Glutamatergic neuron (in vitro differentiated cells): ENCODE measurements around the gene ARHGEF38. TPM values are rescaled to one million over a fixed set of nuclear protein-coding genes. Genes with fewer than 3 reads are reported as not detected.

Experiments
- DNase-seq: peaks from one replicate; pipeline ENCODE4 v3.0.0; 2022
- H3K27ac Mint-ChIP-seq: one replicate; pipeline ENCODE4 v1.8.0; 2020; ENCODE audit warnings: mild to moderate bottlenecking, mixed read lengths, inconsistent platforms; ENCODE audit not compliant: unreplicated experiment
- H3K27me3 Mint-ChIP-seq: one replicate; pipeline ENCODE4 v1.8.0; 2020; ENCODE audit warnings: mild to moderate bottlenecking, moderate library complexity, mixed read lengths, inconsistent platforms; ENCODE audit not compliant: unreplicated experiment
- H3K36me3 Mint-ChIP-seq: one replicate; pipeline ENCODE4 v1.8.0; 2020; ENCODE audit warnings: mild to moderate bottlenecking, mixed read lengths, inconsistent platforms; ENCODE audit not compliant: unreplicated experiment
- H3K4me1 Mint-ChIP-seq: one replicate; pipeline ENCODE4 v1.8.0; 2020; ENCODE audit warnings: mild to moderate bottlenecking, low read depth, mixed read lengths, inconsistent platforms; ENCODE audit not compliant: unreplicated experiment
- H3K4me3 Mint-ChIP-seq: one replicate; pipeline ENCODE4 v1.8.0; 2020; ENCODE audit warnings: mild to moderate bottlenecking, mixed read lengths, inconsistent platforms; ENCODE audit not compliant: unreplicated experiment
- H3K9me3 Mint-ChIP-seq: one replicate; pipeline ENCODE4 v1.8.0; 2020; ENCODE audit warnings: mild to moderate bottlenecking, moderate library complexity, mixed read lengths, inconsistent platforms; ENCODE audit not compliant: unreplicated experiment
- CTCF ChIP-seq: fragments of 200-600 bp; sonication (generic); IDR thresholded peaks from one replicate; pipeline ENCODE4 v1.5.0; 2021; ENCODE audit not compliant: partially characterized antibody, unreplicated experiment
- total RNA-seq: library from RNA; stranded (reverse); fragmentation: NEBNext Ultra II Directional; extraction: Animal tissue kit (Norgen Biotek cat#: 25700); gene quantifications from one replicate; pipeline ENCODE4 v1.2.1, GENCODE V29; 2021; ENCODE audit not compliant: unreplicated experiment

Gene ARHGEF38
- total RNA-seq, 1 donor from 2014 or later: not detected

DNA sequence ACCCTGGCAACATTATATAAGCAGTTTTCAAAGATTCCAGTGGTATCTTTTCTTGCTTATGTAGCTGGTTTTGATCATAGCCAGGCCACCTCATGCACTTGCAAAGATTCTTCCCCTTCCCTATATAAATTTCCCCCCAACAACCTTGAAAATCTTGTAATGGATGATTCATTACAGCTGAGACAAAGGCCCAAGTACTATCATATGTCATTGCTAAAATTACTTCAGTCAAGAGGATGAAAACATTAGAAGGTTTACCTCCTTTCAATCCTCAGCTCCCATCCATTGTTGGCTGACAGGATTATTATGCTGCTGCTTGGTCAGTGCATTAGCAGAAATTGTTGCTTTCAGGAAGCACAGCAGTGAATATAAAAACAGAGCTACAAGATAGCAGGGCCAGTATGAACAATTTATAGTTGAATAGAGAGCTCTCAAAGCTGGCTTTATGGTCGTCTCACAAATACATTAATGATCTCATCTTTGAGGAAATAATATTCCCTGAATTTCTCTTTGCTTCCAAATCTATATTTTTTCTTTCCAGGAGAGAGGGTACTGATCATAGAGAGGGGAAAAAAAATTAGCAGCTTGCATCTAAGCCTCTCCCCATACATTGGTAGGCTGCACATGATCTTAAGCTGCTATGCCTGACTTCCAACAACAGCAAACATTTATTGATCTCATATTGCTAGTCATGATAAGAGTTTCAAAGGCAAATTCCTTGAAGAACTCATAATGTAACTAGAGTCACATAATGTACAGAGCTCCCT, 7.7 kb upstream of the ARHGEF38 start:
- no peaks in the 10 kb centered on the region for H3K27me3 Mint-ChIP-seq
- TF ChIP-seq CTCF: no peak
- H3K4me3 Mint-ChIP-seq: no peak overlapping the region
- H3K4me1 Mint-ChIP-seq: no peaks in the 10 kb centered on the region
- H3K36me3 Mint-ChIP-seq: no peaks in the 10 kb centered on the region
- no peak overlapping the region for H3K27ac Mint-ChIP-seq
- no peak for DNase-seq
- H3K9me3 Mint-ChIP-seq: peaks cover 2% of the 10 kb centered on the region

DNA sequence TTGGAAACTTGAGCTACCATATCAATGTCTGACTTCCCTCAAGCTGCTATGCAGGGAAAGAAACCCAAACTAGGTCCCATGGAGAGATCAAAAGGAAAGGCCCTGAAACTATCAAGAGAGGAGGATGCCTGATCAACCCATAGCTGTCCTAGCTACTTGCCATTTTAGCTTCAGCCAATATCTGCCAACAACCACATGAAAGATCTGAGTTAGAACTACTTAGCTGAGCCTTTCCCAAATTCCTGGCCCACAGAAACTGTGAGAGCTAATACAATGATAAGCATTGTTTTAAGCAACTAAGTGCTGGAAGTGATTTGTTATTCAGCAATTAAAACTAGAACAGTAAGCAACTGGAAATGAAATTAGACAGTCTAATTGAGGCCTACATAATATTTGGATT, 6.3 kb upstream of the ARHGEF38 start:
- Mint-ChIP-seq H3K4me3 (no peak overlapping the region), H3K27me3 (no peaks in the 10 kb centered on the region), H3K27ac (no peak overlapping the region), H3K36me3 (no peaks in the 10 kb centered on the region), H3K9me3 (peaks cover 2% of the 10 kb centered on the region), H3K4me1 (no peaks in the 10 kb centered on the region)
- no peak for TF ChIP-seq CTCF
- DNase-seq: no peak

GRCh38 chr4:105547769-105548168, 4.7 kb upstream of the ARHGEF38 start:
- Mint-ChIP-seq H3K27me3 (no peaks in the 10 kb centered on the region), H3K4me3 (no peak overlapping the region), H3K4me1 (no peaks in the 10 kb centered on the region), H3K9me3 (peaks cover 2% of the 10 kb centered on the region), H3K27ac (no peak overlapping the region), H3K36me3 (no peaks in the 10 kb centered on the region)
- no peak for TF ChIP-seq CTCF
- no peak for DNase-seq

DNA sequence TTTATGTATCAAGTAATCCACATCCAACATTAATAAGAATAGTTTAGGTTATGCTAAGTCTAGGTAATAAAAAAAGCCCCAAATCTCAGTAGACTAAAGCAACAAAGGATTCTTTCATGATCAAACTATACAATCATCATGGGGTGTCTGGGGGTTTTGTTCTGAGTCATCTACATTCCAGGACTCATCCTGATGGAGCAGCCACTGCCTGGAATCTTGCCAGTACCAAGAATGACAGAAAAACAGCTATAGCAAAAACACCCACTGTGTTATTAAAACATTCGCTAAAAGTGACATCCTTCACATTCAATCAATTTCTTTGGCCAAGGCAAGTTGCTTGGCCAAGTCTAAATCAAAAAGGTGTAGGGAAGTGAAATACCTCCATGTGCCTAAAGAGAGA, 3.9 kb upstream of the ARHGEF38 start:
- no peaks in the 10 kb centered on the region for H3K27me3 Mint-ChIP-seq
- TF ChIP-seq CTCF: no peak
- peaks cover 2% of the 10 kb centered on the region for H3K9me3 Mint-ChIP-seq
- H3K4me3 Mint-ChIP-seq: no peak overlapping the region
- no peaks in the 10 kb centered on the region for H3K4me1 Mint-ChIP-seq
- H3K27ac Mint-ChIP-seq: no peak overlapping the region
- no peaks in the 10 kb centered on the region for H3K36me3 Mint-ChIP-seq
- no peak for DNase-seq

GRCh38 chr4:105550641-105551040, 1.8 kb upstream of the ARHGEF38 start:
- Mint-ChIP-seq H3K4me1 (no peaks in the 10 kb centered on the region), H3K27ac (no peak overlapping the region), H3K4me3 (no peak overlapping the region), H3K9me3 (peaks cover 2% of the 10 kb centered on the region), H3K27me3 (no peaks in the 10 kb centered on the region), H3K36me3 (no peaks in the 10 kb centered on the region)
- no peak for DNase-seq
- no peak for TF ChIP-seq CTCF
